Keratinocyte (primary cell): Measurements from ENCODE around the gene SNAPC4. TPM values are rescaled to one million over a fixed set of nuclear protein-coding genes. Genes with fewer than 3 reads are reported as not detected.

ENCODE experiments used
- DNase-seq: peaks from one replicate; pipeline ENCODE4 v3.0.0-alpha.2; 2011; ENCODE audit warnings: low read depth, missing footprints, low spot score
- FAIRE-seq: peaks from 2 replicates; lab custom pipeline; 2011; peaks lifted over from hg19 to GRCh38; lab: Jason Lieb, UNC
- H2AFZ ChIP-seq: 2 replicates; pipeline ENCODE4 v1.6.0; 2012; ENCODE audit warnings: low read length, control low read depth, inconsistent platforms; ENCODE audit not compliant: control insufficient read depth
- H3K27ac ChIP-seq: 2 replicates; pipeline ENCODE4 v1.5.1; 2011; ENCODE audit warnings: low read length; ENCODE audit not compliant: control insufficient read depth, insufficient read depth
- H3K27me3 ChIP-seq: 3 replicates; pipeline ENCODE4 v1.6.0; 2011; ENCODE audit warnings: low read length; ENCODE audit not compliant: control insufficient read depth, insufficient read depth; ENCODE audit errors: extremely low read depth
- H3K36me3 ChIP-seq, 2 experiments: 2 replicates in 1 of 2; 3 replicates in 1 of 2; pipeline ENCODE4 v1.5.1; 2011; ENCODE audit warnings: low read length in 2 of 2, mild to moderate bottlenecking in 1 of 2; ENCODE audit not compliant: control insufficient read depth in 2 of 2, insufficient read depth in 2 of 2; ENCODE audit errors: extremely low read depth in 1 of 2
- H3K4me1 ChIP-seq: 3 replicates; pipeline ENCODE4 v1.5.1; 2011; ENCODE audit warnings: low read length; ENCODE audit not compliant: control insufficient read depth, insufficient read depth; ENCODE audit errors: extremely low read depth
- H3K4me2 ChIP-seq: 3 replicates; pipeline ENCODE4 v1.6.0; 2011; ENCODE audit warnings: low read depth, low read length; ENCODE audit not compliant: control insufficient read depth, insufficient read depth; ENCODE audit errors: extremely low read depth
- H3K4me3 ChIP-seq, 3 experiments: fragments of 200-600 bp in 1 of 3; sonication (generic) in 1 of 3; 2 replicates in 2 of 3; 3 replicates in 1 of 3; pipeline ENCODE4 v1.5.1; 2011 to 2016; ENCODE audit warnings: low read length in 3 of 3, mild to moderate bottlenecking in 3 of 3, control low read depth in 2 of 3, inconsistent platforms in 1 of 3, low read depth in 1 of 3, mixed read lengths in 1 of 3, mixed run types in 1 of 3, moderate library complexity in 1 of 3; ENCODE audit not compliant: control insufficient read depth in 2 of 3, insufficient read depth in 2 of 3; ENCODE audit errors: extremely low read depth in 1 of 3
- H3K79me2 ChIP-seq: 2 replicates; pipeline ENCODE4 v1.6.0; 2012; ENCODE audit warnings: low read length; ENCODE audit not compliant: control insufficient read depth, insufficient read depth
- H3K9ac ChIP-seq: 3 replicates; pipeline ENCODE4 v1.6.0; 2011; ENCODE audit warnings: low read length; ENCODE audit not compliant: control insufficient read depth, insufficient read depth; ENCODE audit errors: extremely low read depth
- H3K9me1 ChIP-seq: 3 replicates; pipeline ENCODE4 v1.6.0; 2011; ENCODE audit warnings: low read length; ENCODE audit not compliant: control insufficient read depth, insufficient read depth; ENCODE audit errors: extremely low read depth
- H3K9me3 ChIP-seq: 2 replicates; pipeline ENCODE4 v1.5.1; 2012; ENCODE audit warnings: low read depth, low read length; ENCODE audit not compliant: control insufficient read depth
- H4K20me1 ChIP-seq: 3 replicates; pipeline ENCODE4 v1.6.0; 2011; ENCODE audit warnings: low read length; ENCODE audit not compliant: control insufficient read depth, insufficient read depth; ENCODE audit errors: extremely low read depth
- CTCF ChIP-seq, 3 experiments: IDR thresholded peaks in 1 of 3; conservative IDR thresholded peaks in 1 of 3; optimal IDR thresholded peaks in 1 of 3; 2 replicates in 2 of 3; 3 replicates in 1 of 3; pipeline versions ENCODE3 to v1.5.1; 2011; ENCODE audit warnings: low read length in 3 of 3, mild to moderate bottlenecking in 3 of 3, moderate library complexity in 2 of 3, control low read depth in 1 of 3, inconsistent platforms in 1 of 3; ENCODE audit not compliant: insufficient read depth in 2 of 3; ENCODE audit errors: extremely low read depth in 1 of 3
- EZH2 ChIP-seq: IDR thresholded peaks from one replicate; pipeline ENCODE4 v1.6.1; 2012; ENCODE audit warnings: inconsistent platforms, mild to moderate bottlenecking, low read length, moderate library complexity
- dilution Hi-C: fragments of 300-500 bp; cut with MboI; formaldehyde crosslinking; loops from one replicate; pipeline ENCODE4 v1.7.0; 2020; ENCODE audit warnings: low sequenced_read_pairs; ENCODE audit not compliant: extremely low pct_ligation_motif_present
- polyA plus RNA-seq, 5 experiments: library from polyadenylated mRNA; depleted of rRNA in 3 of 5; stranded (reverse) in 3 of 5; stranded (forward) in 1 of 5; unstranded in 1 of 5; fragments of >200 nt; gene quantifications; 1 replicate in 1 of 5; 2 replicates in 3 of 5; 3 replicates in 1 of 5; pipeline versions ENCODE4 v1.2.1 to v1.2.3, GENCODE V29; 2011 to 2012; ENCODE audit warnings: missing spikeins in 2 of 5, low read depth in 1 of 5, low replicate concordance in 1 of 5

Gene SNAPC4
- polyA plus RNA-seq, 1 donor (not counting 4 experiments of a cell fraction or from before 2014, with no cell fraction given) = 3.6 TPM

- H4K20me1 ChIP-seq = peaks cover 2% of the 10 kb centered on the region
- FAIRE-seq = no peak
- no peak overlapping the region for H3K27ac ChIP-seq
- H3K9ac ChIP-seq = no peak overlapping the region
- dilution Hi-C loops = no loop called here
- no peak overlapping the region for H3K4me3 ChIP-seq
- H2AFZ ChIP-seq = no peak overlapping the region
- peaks cover 11 to 23% of the 10 kb centered on the region in 2 experiments for H3K36me3 ChIP-seq
- H3K4me1 ChIP-seq = peaks cover 8% of the 10 kb centered on the region
- no peaks in the 10 kb centered on the region for H3K9me1 ChIP-seq
- no peaks in the 10 kb centered on the region for H3K79me2 ChIP-seq
- DNase-seq = no peak
- TF ChIP-seq EZH2 (no peak), CTCF (optimal IDR thresholded peaks at IDR 0.05 in 1 of 3, IDR thresholded peaks at IDR 0.05 in 1 of 3, conservative IDR thresholded peaks at IDR 0.05 in 1 of 3; ENCODE audit: extremely low read depth in 1 of 3, insufficient read depth in 2 of 3, low read length in 3 of 3) (no peak)
- H3K9me3 ChIP-seq = no peaks in the 10 kb centered on the region
- H3K4me2 ChIP-seq = no peak overlapping the region
- no peaks in the 10 kb centered on the region for H3K27me3 ChIP-seq
These were observed 23.5 kb downstream of the SNAPC4 start for GRCh38 chr9:136376457-136376856.

GRCh38 chr9:136375096-136375495 lies 24.9 kb downstream of the SNAPC4 start:
- H3K27ac ChIP-seq = no peak overlapping the region
- H3K9me3 ChIP-seq = no peaks in the 10 kb centered on the region
- peaks cover 2% of the 10 kb centered on the region for H4K20me1 ChIP-seq
- no peak overlapping the region for H3K4me3 ChIP-seq
- DNase-seq = no peak
- dilution Hi-C loops = no loop called here
- no peaks in the 10 kb centered on the region for H3K79me2 ChIP-seq
- TF ChIP-seq EZH2 = no peak
- TF ChIP-seq CTCF (optimal IDR thresholded peaks at IDR 0.05 in 1 of 3, IDR thresholded peaks at IDR 0.05 in 1 of 3, conservative IDR thresholded peaks at IDR 0.05 in 1 of 3; ENCODE audit: extremely low read depth in 1 of 3, insufficient read depth in 2 of 3, low read length in 3 of 3) = no peak
- H3K4me2 ChIP-seq = no peak overlapping the region
- peaks cover 3 to 20% of the 10 kb centered on the region in 2 experiments for H3K36me3 ChIP-seq
- no peaks in the 10 kb centered on the region for H3K27me3 ChIP-seq
- no peaks in the 10 kb centered on the region for H3K9me1 ChIP-seq
- peaks cover 8% of the 10 kb centered on the region for H3K4me1 ChIP-seq
- no peak overlapping the region for H3K9ac ChIP-seq
- no peak for FAIRE-seq
- no peak overlapping the region for H2AFZ ChIP-seq
